ENCODE measurements around the gene MERTK.
"Not testable (repeated sequence)": the region's sequence is repeated elsewhere in the genome, so short reads cannot be mapped to it uniquely, and the experiment has no call there.

- not testable (repeated sequence) for TF ChIP-seq ZNF337 (CRISPR knock-in tag; IDR thresholded peaks at IDR 0.05; ENCODE audit: borderline replicate concordance, low read depth); MAFK (conservative IDR thresholded peaks at IDR 0.05 in 1 of 2, IDR thresholded peaks at IDR 0.05 in 1 of 2; ENCODE audit: low read length in 2 of 2); ZNF10 (CRISPR knock-in tag; IDR thresholded peaks at IDR 0.05; ENCODE audit: borderline replicate concordance, low read depth); TAF1 (CRISPR knock-in tag; IDR thresholded peaks at IDR 0.05)
- TF ChIP-seq, protein P1, sequence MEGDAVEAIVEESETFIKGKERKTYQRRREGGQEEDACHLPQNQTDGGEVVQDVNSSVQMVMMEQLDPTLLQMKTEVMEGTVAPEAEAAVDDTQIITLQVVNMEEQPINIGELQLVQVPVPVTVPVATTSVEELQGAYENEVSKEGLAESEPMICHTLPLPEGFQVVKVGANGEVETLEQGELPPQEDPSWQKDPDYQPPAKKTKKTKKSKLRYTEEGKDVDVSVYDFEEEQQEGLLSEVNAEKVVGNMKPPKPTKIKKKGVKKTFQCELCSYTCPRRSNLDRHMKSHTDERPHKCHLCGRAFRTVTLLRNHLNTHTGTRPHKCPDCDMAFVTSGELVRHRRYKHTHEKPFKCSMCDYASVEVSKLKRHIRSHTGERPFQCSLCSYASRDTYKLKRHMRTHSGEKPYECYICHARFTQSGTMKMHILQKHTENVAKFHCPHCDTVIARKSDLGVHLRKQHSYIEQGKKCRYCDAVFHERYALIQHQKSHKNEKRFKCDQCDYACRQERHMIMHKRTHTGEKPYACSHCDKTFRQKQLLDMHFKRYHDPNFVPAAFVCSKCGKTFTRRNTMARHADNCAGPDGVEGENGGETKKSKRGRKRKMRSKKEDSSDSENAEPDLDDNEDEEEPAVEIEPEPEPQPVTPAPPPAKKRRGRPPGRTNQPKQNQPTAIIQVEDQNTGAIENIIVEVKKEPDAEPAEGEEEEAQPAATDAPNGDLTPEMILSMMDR (CRISPR knock-in tag; IDR thresholded peaks at IDR 0.05) = not testable (repeated sequence)
- peak; percentile 55; the same call in 1 of the 2 replicates for TF ChIP-seq MYC (CRISPR knock-in tag; IDR thresholded peaks at IDR 0.05; ENCODE audit: borderline replicate concordance)
Measured at GRCh38 chr2:111963508-111963907, 65.1 kb downstream of the MERTK start.
